ENCODE results near the gene C16orf90. TPM values are rescaled to one million over a fixed set of nuclear protein-coding genes. Genes with fewer than 3 reads are reported as not detected.
A peak's percentile ranks its signal among the peaks of the same experiment; 100 is the strongest.
"Not testable (repeated sequence)": the region's sequence is repeated elsewhere in the genome, so short reads cannot be mapped to it uniquely, and the experiment has no call there.

C16orf90 gene
- polyA plus RNA-seq, 3 donors, result not detected

DNA sequence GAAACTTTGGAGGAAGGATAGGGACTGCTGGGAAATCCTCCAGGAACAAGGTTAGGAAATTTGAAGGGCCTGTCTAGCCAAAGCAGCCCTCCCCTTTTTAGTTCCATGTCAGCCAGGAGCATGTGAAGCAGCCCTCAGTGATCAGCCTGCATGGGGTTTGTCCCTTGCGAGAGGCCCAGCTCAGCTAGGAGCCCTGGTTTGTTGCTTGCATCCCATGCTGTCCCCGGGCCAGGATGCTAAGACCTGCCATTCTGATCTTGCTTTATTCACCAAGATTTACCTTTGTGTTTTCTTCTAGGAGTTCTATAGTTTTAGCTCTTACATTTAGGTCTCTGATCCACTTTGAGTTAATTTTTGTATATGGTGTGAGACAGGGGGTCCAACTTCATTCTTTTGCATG, 33.1 kb upstream of the C16orf90 start:
- Histone ChIP-seq H3K36me3 (replicated peaks in 1 of 2; ENCODE audit: control insufficient read depth in 1 of 2, insufficient read depth in 2 of 2, low read length in 2 of 2) (peaks cover 7 to 12% of the 10 kb centered on the region in 2 donors), H3K4me1 (ENCODE audit: control insufficient read depth in 1 of 2, insufficient read depth in 2 of 2, low read length in 2 of 2) (no peaks in the 10 kb centered on the region), H3K9me3 (replicated peaks in 1 of 2; ENCODE audit: control insufficient read depth in 1 of 2, insufficient read depth in 1 of 2, low read length in 2 of 2) (no peaks in the 10 kb centered on the region), H3K79me2 (ENCODE audit: insufficient read depth, low read length) (no peaks in the 10 kb centered on the region), H3K4me2 (replicated peaks; ENCODE audit: extremely low read depth, low read length, poor library complexity, severe bottlenecking) (no peak overlapping the region), H3K4me3 (replicated peaks in 1 of 3; ENCODE audit: low read depth in 2 of 3, low read length in 3 of 3) (no peak overlapping the region), H3K27ac (ENCODE audit: low read depth in 1 of 2, low read length in 2 of 2) (no peak overlapping the region), H3K9ac (ENCODE audit: insufficient read depth, low read length, poor library complexity, severe bottlenecking) (no peak overlapping the region), H4K20me1 (ENCODE audit: insufficient read depth, low read length) (no peaks in the 10 kb centered on the region), H3K27me3 (ENCODE audit: control insufficient read depth in 2 of 2, insufficient read depth in 2 of 2, low read length in 2 of 2) (no peaks in the 10 kb centered on the region), H2AFZ (ENCODE audit: insufficient read depth, low read depth, low read length, poor library complexity, severe bottlenecking) (no peak overlapping the region)
- H3K4me3 Mint-ChIP-seq, result no peak overlapping the region
- peaks cover 0 to 2% (median 0%) of the 10 kb centered on the region in 3 donors for H3K27me3 Mint-ChIP-seq (ENCODE audit: low read depth in 3 of 3)
- peaks cover 0 to 4% (median 0%) of the 10 kb centered on the region in 7 donors for H3K9me3 Mint-ChIP-seq
- WGBS (ENCODE audit: insufficient coverage), result 90% methylated on average over 2 of the region's 2 CpGs
- H3K27ac Mint-ChIP-seq, result no peak overlapping the region
- H3K36me3 Mint-ChIP-seq, result peaks cover 12 to 19% of the 10 kb centered on the region in 2 donors
- no peak for DNase-seq
- TF ChIP-seq, protein P1, sequence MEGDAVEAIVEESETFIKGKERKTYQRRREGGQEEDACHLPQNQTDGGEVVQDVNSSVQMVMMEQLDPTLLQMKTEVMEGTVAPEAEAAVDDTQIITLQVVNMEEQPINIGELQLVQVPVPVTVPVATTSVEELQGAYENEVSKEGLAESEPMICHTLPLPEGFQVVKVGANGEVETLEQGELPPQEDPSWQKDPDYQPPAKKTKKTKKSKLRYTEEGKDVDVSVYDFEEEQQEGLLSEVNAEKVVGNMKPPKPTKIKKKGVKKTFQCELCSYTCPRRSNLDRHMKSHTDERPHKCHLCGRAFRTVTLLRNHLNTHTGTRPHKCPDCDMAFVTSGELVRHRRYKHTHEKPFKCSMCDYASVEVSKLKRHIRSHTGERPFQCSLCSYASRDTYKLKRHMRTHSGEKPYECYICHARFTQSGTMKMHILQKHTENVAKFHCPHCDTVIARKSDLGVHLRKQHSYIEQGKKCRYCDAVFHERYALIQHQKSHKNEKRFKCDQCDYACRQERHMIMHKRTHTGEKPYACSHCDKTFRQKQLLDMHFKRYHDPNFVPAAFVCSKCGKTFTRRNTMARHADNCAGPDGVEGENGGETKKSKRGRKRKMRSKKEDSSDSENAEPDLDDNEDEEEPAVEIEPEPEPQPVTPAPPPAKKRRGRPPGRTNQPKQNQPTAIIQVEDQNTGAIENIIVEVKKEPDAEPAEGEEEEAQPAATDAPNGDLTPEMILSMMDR (IDR thresholded peaks at IDR 0.05), result no peak
- peaks cover 4% of the 10 kb centered on the region for H3K4me1 Mint-ChIP-seq
- intact Hi-C loops (cut with micrococcal nuclease), result no loop called here

GRCh38 chr16:3527216-3527829, 32.0 kb upstream of the C16orf90 start:
- H3K4me2 ChIP-seq (replicated peaks; ENCODE audit: extremely low read depth, low read length, poor library complexity, severe bottlenecking); H3K4me3 Mint-ChIP-seq; H3K4me1 Mint-ChIP-seq; H3K27me3 ChIP-seq (ENCODE audit: control insufficient read depth in 2 of 2, insufficient read depth in 2 of 2, low read length in 2 of 2); H3K27ac Mint-ChIP-seq; H3K9me3 ChIP-seq (replicated peaks in 1 of 2; ENCODE audit: control insufficient read depth in 1 of 2, insufficient read depth in 1 of 2, low read length in 2 of 2); H3K9ac ChIP-seq (ENCODE audit: insufficient read depth, low read length, poor library complexity, severe bottlenecking); H3K4me3 ChIP-seq (replicated peaks in 1 of 3; ENCODE audit: low read depth in 2 of 3, low read length in 3 of 3); H3K79me2 ChIP-seq (ENCODE audit: insufficient read depth, low read length); H4K20me1 ChIP-seq (ENCODE audit: insufficient read depth, low read length); intact Hi-C loops (cut with micrococcal nuclease); H3K9me3 Mint-ChIP-seq; H3K27ac ChIP-seq (ENCODE audit: low read depth in 1 of 2, low read length in 2 of 2); H3K4me1 ChIP-seq (ENCODE audit: control insufficient read depth in 1 of 2, insufficient read depth in 2 of 2, low read length in 2 of 2); H3K27me3 Mint-ChIP-seq (ENCODE audit: low read depth in 3 of 3); H2AFZ ChIP-seq (ENCODE audit: insufficient read depth, low read depth, low read length, poor library complexity, severe bottlenecking): not testable (repeated sequence)
- H3K36me3 ChIP-seq (replicated peaks in 1 of 2; ENCODE audit: control insufficient read depth in 1 of 2, insufficient read depth in 2 of 2, low read length in 2 of 2), result peaks cover 8 to 10% of the 10 kb centered on the region in 2 donors
- TF ChIP-seq, protein P1 (IDR thresholded peaks at IDR 0.05), result peak; percentile 86
- peaks cover 13 to 16% of the 10 kb centered on the region in 2 donors for H3K36me3 Mint-ChIP-seq
- 0% methylated on average over 3 of the region's 12 CpGs for WGBS (ENCODE audit: insufficient coverage)
- DNase-seq, result peak; percentile 15 to 42 (median 42)
